Measurements from ENCODE around the gene C17orf67. TPM values are rescaled to one million over a fixed set of nuclear protein-coding genes. Genes with fewer than 3 reads are reported as not detected.
A peak's percentile ranks its signal among the peaks of the same experiment; 100 is the strongest.

The C17orf67 gene
- total and polyA plus RNA-seq, 2 of the 13 experiments (the other 11 are each of a cell fraction or from before 2014, with no cell fraction given) = 0.41 to 0.86 TPM

GRCh38 chr17:56819431-56820145 is 14.1 kb downstream of the C17orf67 start (continued):
- TF ChIP-seq HINFP (CRISPR knock-in tag; IDR thresholded peaks at IDR 0.05; ENCODE audit: low read depth) = no peak
- TF ChIP-seq ZNF780A (CRISPR knock-in tag; IDR thresholded peaks at IDR 0.05) = no peak
- no peak for TF ChIP-seq ZBTB2 (CRISPR knock-in tag; IDR thresholded peaks at IDR 0.05; ENCODE audit: low read depth)
- TF ChIP-seq ZFY (CRISPR knock-in tag; IDR thresholded peaks at IDR 0.05) = no peak
- no peak for TF ChIP-seq LBX2 (CRISPR knock-in tag; IDR thresholded peaks at IDR 0.05; ENCODE audit: borderline replicate concordance)
- no peak for TF ChIP-seq ZNF629 (CRISPR knock-in tag; conservative IDR thresholded peaks at IDR 0.05)
- TF ChIP-seq FLYWCH1 (CRISPR knock-in tag; IDR thresholded peaks at IDR 0.05) = no peak
- TF ChIP-seq ZNF768 (CRISPR knock-in tag; IDR thresholded peaks at IDR 0.05) = no peak
- peak; percentile 62; the same call in 1 of the 2 replicates for TF ChIP-seq TBX2 (CRISPR knock-in tag; IDR thresholded peaks at IDR 0.05; ENCODE audit: borderline replicate concordance)
- TF ChIP-seq ZNF180 (CRISPR knock-in tag; IDR thresholded peaks at IDR 0.05; ENCODE audit: borderline replicate concordance, low read depth) = no peak
- TF ChIP-seq ZUFSP (CRISPR knock-in tag; IDR thresholded peaks at IDR 0.05; ENCODE audit: borderline replicate concordance) = no peak
- no peak for TF ChIP-seq DMTF1 (CRISPR knock-in tag; IDR thresholded peaks at IDR 0.05)
- TF ChIP-seq ZBTB34 (CRISPR knock-in tag; IDR thresholded peaks at IDR 0.05) = no peak
- no peak for TF ChIP-seq ZNF782 (CRISPR knock-in tag; IDR thresholded peaks at IDR 0.05; ENCODE audit: borderline replicate concordance)
- TF ChIP-seq ZNF878 (CRISPR knock-in tag; IDR thresholded peaks at IDR 0.05) = no peak
- no peak for TF ChIP-seq ZNF430 (CRISPR knock-in tag; IDR thresholded peaks at IDR 0.05)
- no peak for TF ChIP-seq NR3C1 (CRISPR knock-in tag; IDR thresholded peaks at IDR 0.05)
- 0 out of 2 replicates have a peak, but pooled peaks have one; percentile 53 for TF ChIP-seq FOXC1 (CRISPR knock-in tag; IDR thresholded peaks at IDR 0.05; ENCODE audit: borderline replicate concordance)
